Measurements from ENCODE around the gene ASTN2.

GRCh38 chr9:116414374-116414773 is 1000.5 kb downstream of the ASTN2 start:
- TF ChIP-seq GATA2 (IDR thresholded peaks at IDR 0.05; ENCODE audit: low read depth, low read length): no peak
- no peak for TF ChIP-seq GATA3 (IDR thresholded peaks at IDR 0.05; ENCODE audit: low read depth, low read length)

Measured in SH-SY5Y (cell line).